ENCODE data around the gene TMEM161B.

- no peak for TF ChIP-seq CTCF (IDR thresholded peaks at IDR 0.05; ENCODE audit: low read depth, low read length)
- TF ChIP-seq MAX (IDR thresholded peaks at IDR 0.05; ENCODE audit: low read depth, low read length) = no peak
- no peak for TF ChIP-seq POLR2A (IDR thresholded peaks at IDR 0.05; ENCODE audit: extremely low read depth, insufficient read length)
Measured at GRCh38 chr5:88298425-88298824, 29.8 kb upstream of the TMEM161B start.
